GM20431 (cell line): ENCODE data around the gene NBPF11.
"Not testable (repeated sequence)": the region's sequence is repeated elsewhere in the genome, so short reads cannot be mapped to it uniquely, and the experiment has no call there.

Source experiments
- in situ Hi-C: fragments of 300-500 bp; cut with MseI, MboI; formaldehyde crosslinking; loops from one replicate; pipeline ENCODE4 v1.15.0; 2020; ENCODE audit warnings: low sequenced_read_pairs; ENCODE audit not compliant: unreplicated experiment

Gene NBPF11

GRCh38 chr1:148057384-148057783 lies 94.7 kb downstream of the NBPF11 start:
- in situ Hi-C loops: not testable (repeated sequence)
